ENCODE results near the gene ZMPSTE24.
"Not testable (repeated sequence)": the region's sequence is repeated elsewhere in the genome, so short reads cannot be mapped to it uniquely, and the experiment has no call there.

The ZMPSTE24 gene

GRCh38 chr1:40314721-40315238 is 56.7 kb downstream of the ZMPSTE24 start:
- H3K9ac ChIP-seq (ENCODE audit: low read length), result no peak overlapping the region
- H3K4me1 ChIP-seq (ENCODE audit: insufficient read depth, low read length), result peaks cover 4% of the 10 kb centered on the region
- H3K27ac ChIP-seq (ENCODE audit: low read depth, low read length), result no peak overlapping the region
- H3K27me3 ChIP-seq (ENCODE audit: control insufficient read depth in 1 of 2, insufficient read depth in 2 of 2, low read length in 2 of 2), result peaks cover 13 to 24% of the 10 kb centered on the region in 2 donors
- no peaks in the 10 kb centered on the region for H3K36me3 ChIP-seq (ENCODE audit: insufficient read depth, low read length)
- H3K9me3 ChIP-seq (ENCODE audit: low read length), result no peaks in the 10 kb centered on the region
- H3K4me3 ChIP-seq (ENCODE audit: low read depth in 1 of 2, low read length in 2 of 2), result peak overlapping the region; percentile 54

- peak overlapping the region; percentile 52 for H3K27ac ChIP-seq (ENCODE audit: low read depth, low read length)
- H3K9me3 ChIP-seq (ENCODE audit: low read length), result no peaks in the 10 kb centered on the region
- no peaks in the 10 kb centered on the region for H3K36me3 ChIP-seq (ENCODE audit: insufficient read depth, low read length)
- H3K27me3 ChIP-seq (ENCODE audit: control insufficient read depth in 1 of 2, insufficient read depth in 2 of 2, low read length in 2 of 2), result peaks cover 13 to 24% of the 10 kb centered on the region in 2 donors
- peaks cover 4% of the 10 kb centered on the region for H3K4me1 ChIP-seq (ENCODE audit: insufficient read depth, low read length)
- H3K9ac ChIP-seq (ENCODE audit: low read length), result no peak overlapping the region
- H3K4me3 ChIP-seq (ENCODE audit: low read depth in 1 of 2, low read length in 2 of 2), result peak overlapping the region; percentile 54
Observed at GRCh38 chr1:40315239-40315794, 57.3 kb downstream of the ZMPSTE24 start.

GRCh38 chr1:40315795-40316594 is 58.0 kb downstream of the ZMPSTE24 start:
- Histone ChIP-seq H3K9ac (ENCODE audit: low read length) (no peak overlapping the region), H3K27me3 (ENCODE audit: control insufficient read depth in 1 of 2, insufficient read depth in 2 of 2, low read length in 2 of 2) (peaks cover 13 to 24% of the 10 kb centered on the region in 2 donors), H3K9me3 (ENCODE audit: low read length) (no peaks in the 10 kb centered on the region), H3K4me1 (ENCODE audit: insufficient read depth, low read length) (peaks cover 4% of the 10 kb centered on the region), H3K27ac (ENCODE audit: low read depth, low read length) (peak overlapping the region; percentile 52), H3K36me3 (ENCODE audit: insufficient read depth, low read length) (no peaks in the 10 kb centered on the region), H3K4me3 (ENCODE audit: low read depth in 1 of 2, low read length in 2 of 2) (peak overlapping the region; percentile 54)

GRCh38 chr1:40316595-40317393 is 58.8 kb downstream of the ZMPSTE24 start, which contains the start of gene COL9A2:
COL9A2 (minus strand) TSS chr1:40317286; CDS start chr1:40317197, 89 bp downstream.
- no peaks in the 10 kb centered on the region for H3K9me3 ChIP-seq (ENCODE audit: low read length)
- no peak within 1 kb of the TSS for H3K9ac ChIP-seq (ENCODE audit: low read length)
- H3K4me1 ChIP-seq (ENCODE audit: insufficient read depth, low read length), result peaks cover 4% of the 10 kb centered on the region
- H3K36me3 ChIP-seq (ENCODE audit: insufficient read depth, low read length), result no peaks in the 10 kb centered on the region
- peak within 1 kb of the TSS; percentile 54 for H3K4me3 ChIP-seq (ENCODE audit: low read depth in 1 of 2, low read length in 2 of 2)
- peaks cover 13 to 24% of the 10 kb centered on the region in 2 donors for H3K27me3 ChIP-seq (ENCODE audit: control insufficient read depth in 1 of 2, insufficient read depth in 2 of 2, low read length in 2 of 2)
- H3K27ac ChIP-seq (ENCODE audit: low read depth, low read length), result no peak within 1 kb of the TSS

GRCh38 chr1:40317394-40318074 is 59.5 kb downstream of the ZMPSTE24 start:
- H3K4me1 ChIP-seq (ENCODE audit: insufficient read depth, low read length), result peaks cover 4% of the 10 kb centered on the region
- H3K27me3 ChIP-seq (ENCODE audit: control insufficient read depth in 1 of 2, insufficient read depth in 2 of 2, low read length in 2 of 2), result peaks cover 13 to 24% of the 10 kb centered on the region in 2 donors
- H3K27ac ChIP-seq (ENCODE audit: low read depth, low read length), result no peak overlapping the region
- H3K36me3 ChIP-seq (ENCODE audit: insufficient read depth, low read length), result no peaks in the 10 kb centered on the region
- H3K9me3 ChIP-seq (ENCODE audit: low read length), result no peaks in the 10 kb centered on the region
- no peak overlapping the region for H3K9ac ChIP-seq (ENCODE audit: low read length)
- H3K4me3 ChIP-seq (ENCODE audit: low read depth in 1 of 2, low read length in 2 of 2), result peak overlapping the region in 1 of 2 donors; percentile 54

GRCh38 chr1:40318476-40318875 is 60.4 kb downstream of the ZMPSTE24 start:
- Histone ChIP-seq H3K4me3 (ENCODE audit: low read depth in 1 of 2, low read length in 2 of 2) (no peak overlapping the region), H3K36me3 (ENCODE audit: insufficient read depth, low read length) (no peaks in the 10 kb centered on the region), H3K27ac (ENCODE audit: low read depth, low read length) (no peak overlapping the region), H3K9ac (ENCODE audit: low read length) (no peak overlapping the region), H3K9me3 (ENCODE audit: low read length) (no peaks in the 10 kb centered on the region), H3K4me1 (ENCODE audit: insufficient read depth, low read length) (peaks cover 4% of the 10 kb centered on the region), H3K27me3 (ENCODE audit: control insufficient read depth in 1 of 2, insufficient read depth in 2 of 2, low read length in 2 of 2) (peaks cover 13 to 24% of the 10 kb centered on the region in 2 donors)

GRCh38 chr1:40318970-40319621 is 61.1 kb downstream of the ZMPSTE24 start:
- H3K9ac ChIP-seq (ENCODE audit: low read length), result no peak overlapping the region
- H3K27ac ChIP-seq (ENCODE audit: low read depth, low read length), result no peak overlapping the region
- peaks cover 4% of the 10 kb centered on the region for H3K4me1 ChIP-seq (ENCODE audit: insufficient read depth, low read length)
- H3K4me3 ChIP-seq (ENCODE audit: low read depth in 1 of 2, low read length in 2 of 2), result no peak overlapping the region
- H3K27me3 ChIP-seq (ENCODE audit: control insufficient read depth in 1 of 2, insufficient read depth in 2 of 2, low read length in 2 of 2), result peaks cover 13 to 24% of the 10 kb centered on the region in 2 donors
- no peaks in the 10 kb centered on the region for H3K36me3 ChIP-seq (ENCODE audit: insufficient read depth, low read length)
- H3K9me3 ChIP-seq (ENCODE audit: low read length), result no peaks in the 10 kb centered on the region

- H3K9me3 ChIP-seq (ENCODE audit: low read length); H3K9ac ChIP-seq (ENCODE audit: low read length): not testable (repeated sequence)
Observed at GRCh38 chr1:40331403-40331802, 73.4 kb downstream of the ZMPSTE24 start.

GRCh38 chr1:40332695-40333094 is 74.7 kb downstream of the ZMPSTE24 start:
- Histone ChIP-seq H3K27me3 (ENCODE audit: control insufficient read depth in 1 of 2, insufficient read depth in 2 of 2, low read length in 2 of 2) (no peaks in the 10 kb centered on the region), H3K9me3 (ENCODE audit: low read length) (no peaks in the 10 kb centered on the region), H3K27ac (ENCODE audit: low read depth, low read length) (no peak overlapping the region), H3K36me3 (ENCODE audit: insufficient read depth, low read length) (no peaks in the 10 kb centered on the region), H3K4me3 (ENCODE audit: low read depth in 1 of 2, low read length in 2 of 2) (no peak overlapping the region), H3K4me1 (ENCODE audit: insufficient read depth, low read length) (no peaks in the 10 kb centered on the region), H3K9ac (ENCODE audit: low read length) (no peak overlapping the region)

More at GRCh38 chr1:40331403-40331802, 73.4 kb downstream of the ZMPSTE24 start:
- H3K27ac ChIP-seq (ENCODE audit: low read depth, low read length); H3K27me3 ChIP-seq (ENCODE audit: control insufficient read depth in 1 of 2, insufficient read depth in 2 of 2, low read length in 2 of 2); H3K36me3 ChIP-seq (ENCODE audit: insufficient read depth, low read length); H3K4me3 ChIP-seq (ENCODE audit: low read depth in 1 of 2, low read length in 2 of 2); H3K4me1 ChIP-seq (ENCODE audit: insufficient read depth, low read length): not testable (repeated sequence)

- no peaks in the 10 kb centered on the region for H3K36me3 ChIP-seq (ENCODE audit: insufficient read depth, low read length)
- H3K27ac ChIP-seq (ENCODE audit: low read depth, low read length), result no peak overlapping the region
- H3K9me3 ChIP-seq (ENCODE audit: low read length), result no peaks in the 10 kb centered on the region
- no peaks in the 10 kb centered on the region for H3K27me3 ChIP-seq (ENCODE audit: control insufficient read depth in 1 of 2, insufficient read depth in 2 of 2, low read length in 2 of 2)
- H3K9ac ChIP-seq (ENCODE audit: low read length), result no peak overlapping the region
- no peaks in the 10 kb centered on the region for H3K4me1 ChIP-seq (ENCODE audit: insufficient read depth, low read length)
- H3K4me3 ChIP-seq (ENCODE audit: low read depth in 1 of 2, low read length in 2 of 2), result no peak overlapping the region
Observed at GRCh38 chr1:40337443-40337842, 79.4 kb downstream of the ZMPSTE24 start.
